ENCODE data around the gene ZNF226.
"Not testable (repeated sequence)": the region's sequence is repeated elsewhere in the genome, so short reads cannot be mapped to it uniquely, and the experiment has no call there.

Gene ZNF226

DNA sequence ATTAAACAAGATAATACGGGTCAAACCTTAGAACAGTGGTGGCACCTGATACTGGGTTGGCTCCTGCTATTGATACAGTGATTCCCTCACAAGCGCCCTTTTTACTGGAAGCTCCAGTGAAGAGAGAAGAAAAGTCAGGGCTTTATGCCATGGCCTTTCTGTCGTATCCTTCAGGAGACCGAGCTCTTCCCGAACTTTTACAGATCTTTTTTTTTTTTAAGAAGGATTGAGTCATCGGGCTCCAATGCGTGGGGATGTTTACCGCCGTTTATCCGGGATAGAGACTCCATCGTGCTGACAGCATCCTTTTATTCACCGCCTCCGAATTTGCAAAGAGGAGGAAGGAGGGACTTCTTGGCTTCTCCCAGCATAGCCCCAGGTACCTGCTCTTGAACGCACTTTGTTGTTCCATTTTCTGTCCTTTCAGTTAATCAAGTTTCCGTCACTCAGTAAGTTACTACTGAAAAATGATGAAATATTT is 48.0 kb downstream of the ZNF226 start:
- no peak for DNase-seq

GRCh38 chr19:44219926-44220325 is 55.0 kb downstream of the ZNF226 start:
- DNase-seq, result not testable (repeated sequence)

- DNase-seq, result not testable (repeated sequence)
Observed at GRCh38 chr19:44220761-44221160, 55.9 kb downstream of the ZNF226 start.

GRCh38 chr19:44221291-44221690 is 56.4 kb downstream of the ZNF226 start:
- not testable (repeated sequence) for DNase-seq

Data from NCI-H510A (cell line).